ENCODE results near the gene IFIH1. TPM values are rescaled to one million over a fixed set of nuclear protein-coding genes. Genes with fewer than 3 reads are reported as not detected.

The IFIH1 gene
- total RNA-seq, 1 donor from 2014 or later = 4.4 TPM

DNA sequence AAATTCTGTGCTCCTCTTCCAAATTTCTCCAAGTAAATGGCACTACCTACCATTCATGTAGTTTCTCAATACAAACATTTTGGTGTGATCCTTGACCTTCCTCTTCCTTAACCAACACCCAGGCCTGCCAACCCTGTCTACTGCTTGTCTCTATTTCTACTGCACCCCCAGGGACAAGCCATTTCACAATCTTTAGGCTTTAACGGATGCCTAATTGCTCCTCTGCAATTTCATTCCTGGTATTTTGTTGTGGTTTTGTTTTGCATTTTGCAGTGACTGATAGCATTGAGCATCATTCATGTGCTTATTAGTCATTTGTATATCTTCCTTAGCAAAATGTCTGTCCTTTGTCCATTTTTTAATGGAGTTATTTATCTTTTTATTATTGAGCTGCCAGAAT, 85.3 kb downstream of the IFIH1 start:
- DNase-seq (ENCODE audit: low spot score) = no peak
- intact Hi-C loops (cut with DNase I) = no loop called here

DNA sequence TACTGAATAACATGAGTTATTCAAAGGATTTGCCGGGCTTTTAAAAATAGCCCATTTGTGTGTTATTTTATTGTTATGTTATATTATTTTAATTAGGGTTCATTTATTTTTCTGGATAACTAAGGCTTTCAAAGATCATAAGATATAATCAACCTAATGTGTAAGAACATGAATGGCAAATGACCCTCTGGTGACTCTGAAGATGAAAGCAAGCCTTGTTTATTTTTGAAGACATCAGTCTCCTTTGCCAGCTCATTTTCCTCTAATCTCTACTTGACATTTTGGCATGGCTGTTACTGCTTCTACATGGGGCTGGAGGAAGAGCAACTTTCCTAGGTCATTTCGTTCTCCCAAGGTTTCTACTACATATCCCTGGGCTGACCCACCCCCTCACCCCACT, 85.8 kb downstream of the IFIH1 start:
- DNase-seq (ENCODE audit: low spot score) = no peak
- intact Hi-C loops (cut with DNase I) = no loop called here

DNA sequence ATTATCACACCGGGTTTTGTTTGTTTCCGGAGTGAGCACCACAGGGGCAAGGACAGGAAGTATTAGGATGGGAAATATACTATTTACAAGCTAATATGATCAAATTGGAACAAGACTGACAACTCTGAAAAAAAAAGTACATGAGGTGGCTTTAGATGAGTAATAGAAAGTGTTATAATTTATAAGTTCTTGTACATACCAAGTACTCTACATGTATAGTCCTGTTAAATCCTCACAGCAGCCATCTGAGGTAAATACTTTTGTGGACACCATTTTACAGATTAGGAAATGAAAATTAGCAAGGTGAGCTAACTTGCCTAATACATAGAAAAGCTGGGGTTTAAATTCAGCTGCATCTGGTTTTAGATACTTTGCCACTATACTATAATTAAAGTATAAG, 86.5 kb downstream of the IFIH1 start:
- DNase-seq (ENCODE audit: low spot score) = no peak
- intact Hi-C loops (cut with DNase I) = no loop called here

- intact Hi-C loops (cut with DNase I) = no loop called here
- DNase-seq (ENCODE audit: low spot score) = no peak
Observed at GRCh38 chr2:162230761-162231160, 87.7 kb downstream of the IFIH1 start.

DNA sequence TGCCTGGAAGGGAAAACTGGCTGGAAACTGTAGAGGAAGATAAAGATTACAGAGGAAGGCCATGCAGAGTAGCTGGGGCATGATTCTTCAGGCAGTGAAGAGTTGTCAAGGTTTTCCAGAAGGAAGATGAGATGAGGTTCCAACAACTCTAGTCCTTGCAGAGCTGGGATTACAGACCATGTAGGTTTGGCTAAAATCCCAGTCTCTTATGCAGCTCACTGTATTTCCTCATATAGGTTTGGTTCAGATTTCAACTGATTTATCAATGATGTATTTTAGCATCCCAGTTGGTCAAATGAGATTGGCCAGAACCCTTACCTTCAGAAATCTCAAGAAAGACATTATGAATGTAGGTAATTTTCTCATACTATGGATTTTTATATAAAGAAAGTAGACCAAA, 91.6 kb downstream of the IFIH1 start:
- DNase-seq (ENCODE audit: low spot score) = no peak
- intact Hi-C loops (cut with DNase I) = no loop called here

DNA sequence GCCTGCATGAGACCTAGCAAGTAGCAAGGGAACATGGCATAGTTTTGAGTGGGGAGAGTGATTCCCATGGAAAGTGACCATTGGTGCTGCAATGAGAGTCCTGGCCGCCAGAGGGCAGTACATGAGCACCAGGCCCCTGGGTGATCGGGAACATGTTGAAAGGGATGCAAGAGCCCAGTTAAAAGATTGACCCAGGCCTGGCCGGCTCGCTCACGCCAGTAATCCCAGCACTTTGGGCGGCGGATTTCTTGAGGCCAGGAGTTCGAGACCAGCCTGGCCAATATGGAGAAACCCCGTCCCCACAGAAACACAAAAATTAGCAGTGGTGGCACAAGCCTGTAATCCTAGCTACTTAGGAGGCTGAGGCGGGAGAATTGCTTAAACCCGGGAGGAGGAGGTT, 97.4 kb downstream of the IFIH1 start:
- DNase-seq (ENCODE audit: low spot score) = peak; percentile 82
- intact Hi-C loops (cut with DNase I) = loop anchor here (1.0 kb wide), 1 partner anchor 76 kb away; no protein-coding TSS in a partner anchor

- no peak for DNase-seq (ENCODE audit: low spot score)
- intact Hi-C loops (cut with DNase I) = no loop called here
Observed at GRCh38 chr2:162220368-162220767, 98.1 kb downstream of the IFIH1 start.

- intact Hi-C loops (cut with DNase I) = no loop called here
- no peak for DNase-seq (ENCODE audit: low spot score)
Observed at GRCh38 chr2:162219426-162219825, 99.1 kb downstream of the IFIH1 start.

- DNase-seq (ENCODE audit: low spot score) = no peak
- intact Hi-C loops (cut with DNase I) = no loop called here
Observed at GRCh38 chr2:162217598-162217997, 100.9 kb downstream of the IFIH1 start.

Other genes with a start within 250 kb of the IFIH1 start
- 3.4 TPM for gene DPP4, start 244.5 kb downstream of the IFIH1 start, total RNA-seq
- gene GCG, start 166.4 kb downstream of the IFIH1 start, total RNA-seq = not detected
- gene FAP, start 75.2 kb downstream of the IFIH1 start, total RNA-seq = 10.4 TPM
- gene GCA, start 25.4 kb upstream of the IFIH1 start, total RNA-seq = 7.3 TPM

All from cardiac septum (tissue), 1 donor.